Measurements from ENCODE around the gene FBN2.

The FBN2 gene

GRCh38 chr5:128350705-128351104, 187.3 kb downstream of the FBN2 start:
- H3K27ac ChIP-seq (ENCODE audit: low read depth in 2 of 2, low read length in 2 of 2): no peak overlapping the region
- no peak overlapping the region for H3K4me3 ChIP-seq (ENCODE audit: low read length in 2 of 2)
- H3K27me3 ChIP-seq (ENCODE audit: control insufficient read depth in 2 of 2, insufficient read depth in 2 of 2, low read length in 2 of 2): no peaks in the 10 kb centered on the region
- H3K4me1 ChIP-seq (ENCODE audit: control insufficient read depth in 2 of 2, insufficient read depth in 2 of 2, low read length in 2 of 2): no peaks in the 10 kb centered on the region
- no peak overlapping the region for H3K9ac ChIP-seq (ENCODE audit: low read depth in 1 of 2, low read length in 2 of 2)
- H3K36me3 ChIP-seq (ENCODE audit: control insufficient read depth in 2 of 2, insufficient read depth in 2 of 2, low read length in 2 of 2): no peaks in the 10 kb centered on the region
- no peaks in the 10 kb centered on the region for H3K9me3 ChIP-seq (ENCODE audit: control insufficient read depth in 2 of 2, low read length in 2 of 2)

GRCh38 chr5:128349044-128349858, 188.8 kb downstream of the FBN2 start:
- Histone ChIP-seq H3K4me1 (ENCODE audit: control insufficient read depth in 2 of 2, insufficient read depth in 2 of 2, low read length in 2 of 2) (no peaks in the 10 kb centered on the region), H3K9ac (ENCODE audit: low read depth in 1 of 2, low read length in 2 of 2) (no peak overlapping the region), H3K4me3 (ENCODE audit: low read length in 2 of 2) (no peak overlapping the region), H3K36me3 (ENCODE audit: control insufficient read depth in 2 of 2, insufficient read depth in 2 of 2, low read length in 2 of 2) (no peaks in the 10 kb centered on the region), H3K9me3 (ENCODE audit: control insufficient read depth in 2 of 2, low read length in 2 of 2) (no peaks in the 10 kb centered on the region), H3K27me3 (ENCODE audit: control insufficient read depth in 2 of 2, insufficient read depth in 2 of 2, low read length in 2 of 2) (no peaks in the 10 kb centered on the region), H3K27ac (ENCODE audit: low read depth in 2 of 2, low read length in 2 of 2) (no peak overlapping the region)

GRCh38 chr5:128346038-128346437, 192.0 kb downstream of the FBN2 start:
- Histone ChIP-seq H3K9me3 (ENCODE audit: control insufficient read depth in 2 of 2, low read length in 2 of 2) (no peaks in the 10 kb centered on the region), H3K4me1 (ENCODE audit: control insufficient read depth in 2 of 2, insufficient read depth in 2 of 2, low read length in 2 of 2) (no peaks in the 10 kb centered on the region), H3K27me3 (ENCODE audit: control insufficient read depth in 2 of 2, insufficient read depth in 2 of 2, low read length in 2 of 2) (no peaks in the 10 kb centered on the region), H3K27ac (ENCODE audit: low read depth in 2 of 2, low read length in 2 of 2) (no peak overlapping the region), H3K9ac (ENCODE audit: low read depth in 1 of 2, low read length in 2 of 2) (no peak overlapping the region), H3K36me3 (ENCODE audit: control insufficient read depth in 2 of 2, insufficient read depth in 2 of 2, low read length in 2 of 2) (no peaks in the 10 kb centered on the region), H3K4me3 (ENCODE audit: low read length in 2 of 2) (no peak overlapping the region)

- Histone ChIP-seq H3K36me3 (ENCODE audit: control insufficient read depth in 2 of 2, insufficient read depth in 2 of 2, low read length in 2 of 2) (no peaks in the 10 kb centered on the region), H3K27ac (ENCODE audit: low read depth in 2 of 2, low read length in 2 of 2) (no peak overlapping the region), H3K27me3 (ENCODE audit: control insufficient read depth in 2 of 2, insufficient read depth in 2 of 2, low read length in 2 of 2) (no peaks in the 10 kb centered on the region), H3K9me3 (ENCODE audit: control insufficient read depth in 2 of 2, low read length in 2 of 2) (no peaks in the 10 kb centered on the region), H3K4me3 (ENCODE audit: low read length in 2 of 2) (no peak overlapping the region), H3K4me1 (ENCODE audit: control insufficient read depth in 2 of 2, insufficient read depth in 2 of 2, low read length in 2 of 2) (no peaks in the 10 kb centered on the region), H3K9ac (ENCODE audit: low read depth in 1 of 2, low read length in 2 of 2) (no peak overlapping the region)
These were observed 192.8 kb downstream of the FBN2 start for GRCh38 chr5:128345247-128345646.

- H3K9ac ChIP-seq (ENCODE audit: low read depth in 1 of 2, low read length in 2 of 2): no peak overlapping the region
- H3K4me1 ChIP-seq (ENCODE audit: control insufficient read depth in 2 of 2, insufficient read depth in 2 of 2, low read length in 2 of 2): no peaks in the 10 kb centered on the region
These were observed 194.9 kb downstream of the FBN2 start for GRCh38 chr5:128343168-128343567.

GRCh38 chr5:128341056-128341455, 197.0 kb downstream of the FBN2 start:
- Histone ChIP-seq H3K36me3 (ENCODE audit: control insufficient read depth in 2 of 2, insufficient read depth in 2 of 2, low read length in 2 of 2) (peaks cover 0 to 2% of the 10 kb centered on the region in 2 donors), H3K27me3 (ENCODE audit: control insufficient read depth in 2 of 2, insufficient read depth in 2 of 2, low read length in 2 of 2) (no peaks in the 10 kb centered on the region), H3K9me3 (ENCODE audit: control insufficient read depth in 2 of 2, low read length in 2 of 2) (no peaks in the 10 kb centered on the region), H3K27ac (ENCODE audit: low read depth in 2 of 2, low read length in 2 of 2) (no peak overlapping the region), H3K4me3 (ENCODE audit: low read length in 2 of 2) (no peak overlapping the region), H3K9ac (ENCODE audit: low read depth in 1 of 2, low read length in 2 of 2) (no peak overlapping the region), H3K4me1 (ENCODE audit: control insufficient read depth in 2 of 2, insufficient read depth in 2 of 2, low read length in 2 of 2) (no peaks in the 10 kb centered on the region)

More at GRCh38 chr5:128343168-128343567, 194.9 kb downstream of the FBN2 start:
- H3K27ac ChIP-seq (ENCODE audit: low read depth in 2 of 2, low read length in 2 of 2): no peak overlapping the region
- no peak overlapping the region for H3K4me3 ChIP-seq (ENCODE audit: low read length in 2 of 2)
- H3K9me3 ChIP-seq (ENCODE audit: control insufficient read depth in 2 of 2, low read length in 2 of 2): no peaks in the 10 kb centered on the region
- H3K36me3 ChIP-seq (ENCODE audit: control insufficient read depth in 2 of 2, insufficient read depth in 2 of 2, low read length in 2 of 2): peaks cover 0 to 2% of the 10 kb centered on the region in 2 donors
- H3K27me3 ChIP-seq (ENCODE audit: control insufficient read depth in 2 of 2, insufficient read depth in 2 of 2, low read length in 2 of 2): no peaks in the 10 kb centered on the region

- H3K9me3 ChIP-seq (ENCODE audit: control insufficient read depth in 2 of 2, low read length in 2 of 2): no peaks in the 10 kb centered on the region
- no peaks in the 10 kb centered on the region for H3K27me3 ChIP-seq (ENCODE audit: control insufficient read depth in 2 of 2, insufficient read depth in 2 of 2, low read length in 2 of 2)
- no peaks in the 10 kb centered on the region for H3K4me1 ChIP-seq (ENCODE audit: control insufficient read depth in 2 of 2, insufficient read depth in 2 of 2, low read length in 2 of 2)
- no peak overlapping the region for H3K4me3 ChIP-seq (ENCODE audit: low read length in 2 of 2)
- peaks cover 0 to 2% of the 10 kb centered on the region in 2 donors for H3K36me3 ChIP-seq (ENCODE audit: control insufficient read depth in 2 of 2, insufficient read depth in 2 of 2, low read length in 2 of 2)
- no peak overlapping the region for H3K9ac ChIP-seq (ENCODE audit: low read depth in 1 of 2, low read length in 2 of 2)
- H3K27ac ChIP-seq (ENCODE audit: low read depth in 2 of 2, low read length in 2 of 2): no peak overlapping the region
These were observed 197.4 kb downstream of the FBN2 start for GRCh38 chr5:128340648-128341047.

- Histone ChIP-seq H3K4me3 (ENCODE audit: low read length in 2 of 2) (no peak overlapping the region), H3K9me3 (ENCODE audit: control insufficient read depth in 2 of 2, low read length in 2 of 2) (no peaks in the 10 kb centered on the region), H3K4me1 (ENCODE audit: control insufficient read depth in 2 of 2, insufficient read depth in 2 of 2, low read length in 2 of 2) (no peaks in the 10 kb centered on the region), H3K27ac (ENCODE audit: low read depth in 2 of 2, low read length in 2 of 2) (no peak overlapping the region), H3K9ac (ENCODE audit: low read depth in 1 of 2, low read length in 2 of 2) (no peak overlapping the region), H3K36me3 (ENCODE audit: control insufficient read depth in 2 of 2, insufficient read depth in 2 of 2, low read length in 2 of 2) (peaks cover 0 to 2% of the 10 kb centered on the region in 2 donors), H3K27me3 (ENCODE audit: control insufficient read depth in 2 of 2, insufficient read depth in 2 of 2, low read length in 2 of 2) (no peaks in the 10 kb centered on the region)
These were observed 198.5 kb downstream of the FBN2 start for GRCh38 chr5:128339585-128339984.

GRCh38 chr5:128338649-128339048, 199.4 kb downstream of the FBN2 start:
- H3K9me3 ChIP-seq (ENCODE audit: control insufficient read depth in 2 of 2, low read length in 2 of 2): no peaks in the 10 kb centered on the region
- H3K4me3 ChIP-seq (ENCODE audit: low read length in 2 of 2): no peak overlapping the region
- no peaks in the 10 kb centered on the region for H3K4me1 ChIP-seq (ENCODE audit: control insufficient read depth in 2 of 2, insufficient read depth in 2 of 2, low read length in 2 of 2)
- no peaks in the 10 kb centered on the region for H3K27me3 ChIP-seq (ENCODE audit: control insufficient read depth in 2 of 2, insufficient read depth in 2 of 2, low read length in 2 of 2)
- H3K9ac ChIP-seq (ENCODE audit: low read depth in 1 of 2, low read length in 2 of 2): no peak overlapping the region
- H3K27ac ChIP-seq (ENCODE audit: low read depth in 2 of 2, low read length in 2 of 2): no peak overlapping the region
- peaks cover 0 to 2% of the 10 kb centered on the region in 2 donors for H3K36me3 ChIP-seq (ENCODE audit: control insufficient read depth in 2 of 2, insufficient read depth in 2 of 2, low read length in 2 of 2)

- H3K9me3 ChIP-seq (ENCODE audit: control insufficient read depth in 2 of 2, low read length in 2 of 2): no peaks in the 10 kb centered on the region
- no peak overlapping the region for H3K4me3 ChIP-seq (ENCODE audit: low read length in 2 of 2)
- no peak overlapping the region for H3K9ac ChIP-seq (ENCODE audit: low read depth in 1 of 2, low read length in 2 of 2)
- H3K27ac ChIP-seq (ENCODE audit: low read depth in 2 of 2, low read length in 2 of 2): no peak overlapping the region
- no peaks in the 10 kb centered on the region for H3K27me3 ChIP-seq (ENCODE audit: control insufficient read depth in 2 of 2, insufficient read depth in 2 of 2, low read length in 2 of 2)
- H3K36me3 ChIP-seq (ENCODE audit: control insufficient read depth in 2 of 2, insufficient read depth in 2 of 2, low read length in 2 of 2): peaks cover 0 to 2% of the 10 kb centered on the region in 2 donors
- no peaks in the 10 kb centered on the region for H3K4me1 ChIP-seq (ENCODE audit: control insufficient read depth in 2 of 2, insufficient read depth in 2 of 2, low read length in 2 of 2)
These were observed 202.7 kb downstream of the FBN2 start for GRCh38 chr5:128335339-128335738.

All from mucosa of rectum (tissue), 2 donors.